Measurements from ENCODE around the gene SKAP1.

DNA sequence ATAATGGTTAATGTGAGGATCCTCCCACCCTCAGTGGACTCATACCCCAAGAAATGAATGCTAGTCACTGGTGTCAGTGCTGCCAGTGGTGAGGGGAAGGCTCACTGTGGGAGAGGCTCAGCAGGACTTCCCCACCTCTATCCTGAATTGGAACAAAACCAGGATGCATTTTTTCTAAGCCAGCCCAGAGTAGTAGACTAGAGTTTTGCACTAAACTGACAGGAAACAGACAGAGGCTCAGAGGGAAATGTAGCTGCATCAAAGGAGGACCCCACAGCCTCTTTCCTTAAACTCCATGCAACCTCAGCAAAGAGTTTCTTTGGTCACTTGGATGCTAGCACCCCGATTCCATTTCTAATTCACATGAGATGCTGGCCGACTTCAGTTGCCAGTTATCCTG, 10.7 kb upstream of the SKAP1 start:
- no peak for TF ChIP-seq POLR2AphosphoS5 (IDR thresholded peaks at IDR 0.05)
- TF ChIP-seq, protein P1, sequence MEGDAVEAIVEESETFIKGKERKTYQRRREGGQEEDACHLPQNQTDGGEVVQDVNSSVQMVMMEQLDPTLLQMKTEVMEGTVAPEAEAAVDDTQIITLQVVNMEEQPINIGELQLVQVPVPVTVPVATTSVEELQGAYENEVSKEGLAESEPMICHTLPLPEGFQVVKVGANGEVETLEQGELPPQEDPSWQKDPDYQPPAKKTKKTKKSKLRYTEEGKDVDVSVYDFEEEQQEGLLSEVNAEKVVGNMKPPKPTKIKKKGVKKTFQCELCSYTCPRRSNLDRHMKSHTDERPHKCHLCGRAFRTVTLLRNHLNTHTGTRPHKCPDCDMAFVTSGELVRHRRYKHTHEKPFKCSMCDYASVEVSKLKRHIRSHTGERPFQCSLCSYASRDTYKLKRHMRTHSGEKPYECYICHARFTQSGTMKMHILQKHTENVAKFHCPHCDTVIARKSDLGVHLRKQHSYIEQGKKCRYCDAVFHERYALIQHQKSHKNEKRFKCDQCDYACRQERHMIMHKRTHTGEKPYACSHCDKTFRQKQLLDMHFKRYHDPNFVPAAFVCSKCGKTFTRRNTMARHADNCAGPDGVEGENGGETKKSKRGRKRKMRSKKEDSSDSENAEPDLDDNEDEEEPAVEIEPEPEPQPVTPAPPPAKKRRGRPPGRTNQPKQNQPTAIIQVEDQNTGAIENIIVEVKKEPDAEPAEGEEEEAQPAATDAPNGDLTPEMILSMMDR (IDR thresholded peaks at IDR 0.05): no peak

Data from gastroesophageal sphincter (tissue), 3 donors.